NOMO-1 (cell line): ENCODE measurements around the gene SLC52A3.

ENCODE experiments used
- DNase-seq, 2 experiments: peaks; one replicate each; lab custom pipeline; 2025; ENCODE audit not compliant: unreplicated experiment in 2 of 2; lab: John Stamatoyannopoulos, UW

The SLC52A3 gene

GRCh38 chr20:770691-771090 is 2.4 kb upstream of the SLC52A3 start:
- no peak for DNase-seq

GRCh38 chr20:766906-767305 is 1.4 kb downstream of the SLC52A3 start:
- no peak for DNase-seq

GRCh38 chr20:764255-764654 is 4.0 kb downstream of the SLC52A3 start:
- DNase-seq: no peak

GRCh38 chr20:761418-762381 is 6.6 kb downstream of the SLC52A3 start:
- no peak for DNase-seq

GRCh38 chr20:760751-761417 is 7.4 kb downstream of the SLC52A3 start:
- no peak for DNase-seq

GRCh38 chr20:757506-757905 is 10.8 kb downstream of the SLC52A3 start:
- no peak for DNase-seq

GRCh38 chr20:755941-756340 is 12.4 kb downstream of the SLC52A3 start:
- DNase-seq: no peak

- DNase-seq: no peak
These were observed 13.4 kb downstream of the SLC52A3 start for GRCh38 chr20:754904-755303.

GRCh38 chr20:753897-754635 is 14.2 kb downstream of the SLC52A3 start:
- DNase-seq: no peak

GRCh38 chr20:753136-753535 is 15.2 kb downstream of the SLC52A3 start:
- peak in 1 of 2 experiments; percentile 11 for DNase-seq

- no peak for DNase-seq
These were observed 16.0 kb downstream of the SLC52A3 start for GRCh38 chr20:752291-752690.

- no peak for DNase-seq
These were observed 16.5 kb downstream of the SLC52A3 start for GRCh38 chr20:751761-752160.

- no peak for DNase-seq
These were observed 17.5 kb downstream of the SLC52A3 start for GRCh38 chr20:750801-751200.

GRCh38 chr20:745683-746301 is 22.5 kb downstream of the SLC52A3 start:
- DNase-seq: no peak

GRCh38 chr20:742156-742555 is 26.1 kb downstream of the SLC52A3 start:
- no peak for DNase-seq

GRCh38 chr20:741620-742019 is 26.7 kb downstream of the SLC52A3 start:
- DNase-seq: no peak

GRCh38 chr20:740162-740561 is 28.1 kb downstream of the SLC52A3 start:
- DNase-seq: no peak

GRCh38 chr20:739736-740135 is 28.6 kb downstream of the SLC52A3 start:
- DNase-seq: no peak

GRCh38 chr20:733861-734260 is 34.4 kb downstream of the SLC52A3 start:
- no peak for DNase-seq

- DNase-seq: no peak
These were observed 35.6 kb downstream of the SLC52A3 start for GRCh38 chr20:732727-733126.
